ENCODE measurements around the gene REG1A.

The REG1A gene, protein sequence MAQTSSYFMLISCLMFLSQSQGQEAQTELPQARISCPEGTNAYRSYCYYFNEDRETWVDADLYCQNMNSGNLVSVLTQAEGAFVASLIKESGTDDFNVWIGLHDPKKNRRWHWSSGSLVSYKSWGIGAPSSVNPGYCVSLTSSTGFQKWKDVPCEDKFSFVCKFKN

DNA sequence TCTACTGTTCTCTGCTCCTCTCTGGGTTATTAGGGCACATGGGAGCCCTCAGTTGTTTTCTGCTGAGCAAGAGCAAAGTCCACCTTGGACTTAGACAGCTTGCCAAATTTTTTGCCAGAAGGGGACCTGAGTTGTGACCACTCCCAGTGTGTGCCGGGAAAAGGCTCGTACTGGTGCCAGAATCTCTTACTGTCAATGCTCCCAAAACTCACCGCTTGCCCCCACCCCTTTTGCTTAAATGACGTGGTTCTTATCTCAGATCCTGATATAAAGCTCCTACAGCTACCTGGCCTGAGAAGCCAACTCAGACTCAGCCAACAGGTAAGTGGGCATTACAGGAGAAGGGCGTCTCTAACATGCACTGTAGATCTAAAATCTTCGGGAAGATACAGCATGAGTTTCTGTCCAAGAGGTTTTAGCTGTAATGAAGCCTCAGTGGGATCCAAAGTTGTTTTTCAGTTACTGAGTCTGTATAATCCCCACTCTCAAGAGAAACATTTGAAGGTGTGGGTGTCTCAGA is at the start of gene REG1A:
TSS of gene REG1A (plus strand) at position 295 of the 520 bp plus-strand sequence. CDS start 374 bp downstream, outside the sequence.
- TF ChIP-seq, protein P1, sequence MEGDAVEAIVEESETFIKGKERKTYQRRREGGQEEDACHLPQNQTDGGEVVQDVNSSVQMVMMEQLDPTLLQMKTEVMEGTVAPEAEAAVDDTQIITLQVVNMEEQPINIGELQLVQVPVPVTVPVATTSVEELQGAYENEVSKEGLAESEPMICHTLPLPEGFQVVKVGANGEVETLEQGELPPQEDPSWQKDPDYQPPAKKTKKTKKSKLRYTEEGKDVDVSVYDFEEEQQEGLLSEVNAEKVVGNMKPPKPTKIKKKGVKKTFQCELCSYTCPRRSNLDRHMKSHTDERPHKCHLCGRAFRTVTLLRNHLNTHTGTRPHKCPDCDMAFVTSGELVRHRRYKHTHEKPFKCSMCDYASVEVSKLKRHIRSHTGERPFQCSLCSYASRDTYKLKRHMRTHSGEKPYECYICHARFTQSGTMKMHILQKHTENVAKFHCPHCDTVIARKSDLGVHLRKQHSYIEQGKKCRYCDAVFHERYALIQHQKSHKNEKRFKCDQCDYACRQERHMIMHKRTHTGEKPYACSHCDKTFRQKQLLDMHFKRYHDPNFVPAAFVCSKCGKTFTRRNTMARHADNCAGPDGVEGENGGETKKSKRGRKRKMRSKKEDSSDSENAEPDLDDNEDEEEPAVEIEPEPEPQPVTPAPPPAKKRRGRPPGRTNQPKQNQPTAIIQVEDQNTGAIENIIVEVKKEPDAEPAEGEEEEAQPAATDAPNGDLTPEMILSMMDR (IDR thresholded peaks at IDR 0.05; ENCODE audit: control insufficient read depth, insufficient read depth, low read depth, low read length, missing control alignments) = no peak
- H3K4me3 ChIP-seq (ENCODE audit: control insufficient read depth, low read depth, low read length) = no peak within 1 kb of the TSS
- no peak for DNase-seq (ENCODE audit: low read depth)

DNA sequence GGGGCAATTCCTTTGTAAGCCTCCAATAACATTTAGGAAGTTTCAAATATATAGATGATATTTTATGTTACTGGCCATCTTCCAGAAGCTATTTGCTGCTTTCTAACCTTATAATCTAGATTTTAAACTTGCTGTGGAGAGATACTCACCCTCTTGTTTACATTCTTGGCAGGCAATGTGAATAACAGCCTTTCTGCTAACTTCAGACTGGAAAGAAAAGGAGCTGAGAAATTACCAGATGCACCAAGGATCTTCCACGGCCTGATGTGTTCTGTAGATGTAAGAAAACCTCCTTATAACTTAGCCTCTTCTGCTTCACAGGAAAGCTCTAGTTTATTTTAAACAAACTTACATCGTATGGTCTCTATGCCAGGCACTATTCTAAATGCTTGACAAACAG is 49.2 kb upstream of the REG1A start:
- H3K4me3 ChIP-seq (ENCODE audit: control insufficient read depth, low read depth, low read length) = no peak overlapping the region
- no peak for DNase-seq (ENCODE audit: low read depth)
- TF ChIP-seq, protein P1 (IDR thresholded peaks at IDR 0.05; ENCODE audit: control insufficient read depth, insufficient read depth, low read depth, low read length, missing control alignments) = no peak

DNA sequence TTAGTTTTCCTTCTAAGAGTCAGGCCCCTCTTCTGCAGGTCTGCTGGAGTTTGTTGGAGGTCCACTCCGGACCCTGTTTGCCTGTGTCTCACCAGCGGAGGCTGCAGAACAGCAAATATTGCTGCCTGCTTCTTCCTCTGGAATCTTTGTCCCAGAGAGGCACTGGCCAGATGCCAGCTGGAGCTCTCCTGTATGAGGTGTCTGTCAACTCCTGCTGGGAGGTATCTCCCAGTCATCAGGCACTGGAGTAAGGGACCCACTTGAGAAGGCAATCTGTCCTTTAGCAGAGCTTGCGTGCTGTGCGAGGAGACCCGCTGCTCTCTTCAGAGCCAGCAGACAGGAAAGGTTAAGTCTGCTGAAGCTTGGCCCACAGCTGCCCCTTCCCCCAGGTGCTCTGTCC is 37.3 kb upstream of the REG1A start:
- no peak for DNase-seq (ENCODE audit: low read depth)
- TF ChIP-seq, protein P1 (IDR thresholded peaks at IDR 0.05; ENCODE audit: control insufficient read depth, insufficient read depth, low read depth, low read length, missing control alignments) = no peak
- H3K4me3 ChIP-seq (ENCODE audit: control insufficient read depth, low read depth, low read length) = no peak overlapping the region

DNA sequence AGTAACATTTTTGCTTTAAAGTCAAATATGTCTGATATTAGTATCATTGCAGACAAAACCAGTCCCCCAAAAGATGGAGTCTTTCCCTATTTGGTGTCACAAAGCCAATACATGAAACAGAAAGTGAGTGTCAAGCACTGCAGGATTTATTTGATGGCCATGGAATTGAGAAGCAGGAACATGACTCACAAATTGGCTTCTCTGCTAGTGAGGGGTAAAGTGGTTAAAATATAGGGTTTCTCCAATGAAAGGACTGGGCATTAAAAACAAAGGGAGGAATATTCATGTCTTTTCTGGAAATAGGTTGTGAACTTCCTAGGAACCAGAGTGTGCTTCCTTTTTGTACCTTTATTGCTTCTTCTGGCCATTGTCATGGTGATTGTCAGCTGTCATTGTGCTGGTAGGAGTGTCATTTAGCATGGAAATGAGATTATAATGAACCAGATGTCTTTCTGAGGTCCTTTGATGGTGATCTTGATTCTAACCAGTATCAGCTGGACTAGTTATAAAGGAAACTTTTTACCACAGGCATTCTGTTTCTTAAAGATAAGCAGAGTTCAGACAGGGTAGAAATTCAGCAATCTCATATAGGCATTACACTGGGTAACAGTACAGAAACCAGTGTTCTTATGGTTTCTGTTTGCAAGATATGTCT is 36.6 kb upstream of the REG1A start:
- no peak overlapping the region for H3K4me3 ChIP-seq (ENCODE audit: control insufficient read depth, low read depth, low read length)
- no peak for DNase-seq (ENCODE audit: low read depth)
- TF ChIP-seq, protein P1 (IDR thresholded peaks at IDR 0.05; ENCODE audit: control insufficient read depth, insufficient read depth, low read depth, low read length, missing control alignments) = no peak

DNA sequence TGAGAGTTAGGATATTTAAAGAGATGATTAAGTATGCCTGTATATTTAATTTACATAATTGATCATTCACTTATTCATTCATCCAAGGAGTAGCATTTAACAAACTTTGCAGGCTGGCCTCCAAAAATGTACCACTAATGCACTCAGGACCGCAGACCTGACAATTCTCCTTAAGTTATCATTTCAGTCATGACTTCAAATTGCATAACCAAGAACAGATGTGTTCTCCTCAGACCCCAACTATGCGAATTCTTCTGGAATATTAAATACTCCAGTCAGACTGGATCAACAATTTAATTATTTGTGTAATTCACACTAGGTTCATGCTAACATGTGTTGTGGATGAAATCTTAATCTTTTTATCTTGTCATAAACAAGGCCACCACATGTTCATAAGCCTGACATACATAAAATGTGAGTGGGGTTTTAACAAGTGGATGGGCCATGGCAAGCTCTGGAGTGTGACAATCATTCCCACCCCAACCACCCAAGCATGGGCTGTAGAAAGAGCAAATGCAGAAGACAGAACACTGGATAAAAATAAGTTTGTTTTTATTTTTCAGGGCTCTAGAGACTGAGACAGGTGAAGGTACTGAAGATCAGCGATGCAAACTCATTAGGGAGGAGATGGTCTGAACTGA is 35.7 kb upstream of the REG1A start:
- no peak for DNase-seq (ENCODE audit: low read depth)
- TF ChIP-seq, protein P1 (IDR thresholded peaks at IDR 0.05; ENCODE audit: control insufficient read depth, insufficient read depth, low read depth, low read length, missing control alignments) = no peak
- no peak overlapping the region for H3K4me3 ChIP-seq (ENCODE audit: control insufficient read depth, low read depth, low read length)

DNA sequence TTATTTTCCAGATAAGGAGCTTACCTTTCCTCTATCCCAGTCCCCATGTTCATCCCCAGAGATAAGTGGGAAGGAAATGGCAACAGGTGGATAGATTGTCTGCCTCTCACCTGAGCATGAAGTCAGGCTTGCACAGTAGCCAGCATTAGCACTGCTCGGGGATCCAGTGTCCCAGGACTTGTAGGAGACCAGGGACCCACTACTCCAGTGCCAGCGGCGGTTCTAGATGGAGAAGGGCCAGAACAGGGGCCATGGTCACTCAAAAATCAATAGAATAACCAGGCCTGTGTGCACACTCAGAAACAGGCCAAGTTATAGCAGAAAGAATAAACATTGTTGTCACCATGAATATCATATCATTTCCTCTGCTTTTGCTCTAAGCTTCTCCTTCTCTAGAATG is 34.9 kb upstream of the REG1A start:
- H3K4me3 ChIP-seq (ENCODE audit: control insufficient read depth, low read depth, low read length) = no peak overlapping the region
- no peak for DNase-seq (ENCODE audit: low read depth)
- TF ChIP-seq, protein P1 (IDR thresholded peaks at IDR 0.05; ENCODE audit: control insufficient read depth, insufficient read depth, low read depth, low read length, missing control alignments) = no peak

All from AG09309 (cell line).